Fibroblast of skin of abdomen (primary cell): ENCODE results near the gene MARK3. TPM values are rescaled to one million over a fixed set of nuclear protein-coding genes. Genes with fewer than 3 reads are reported as not detected.
"Not testable (repeated sequence)": the region's sequence is repeated elsewhere in the genome, so short reads cannot be mapped to it uniquely, and the experiment has no call there.

ENCODE experiments used
- DNase-seq: peaks from one replicate; pipeline ENCODE4 v3.0.0-alpha.2; 2013
- polyA plus RNA-seq, 2 experiments: library from polyadenylated mRNA; unstranded; fragments of 120-200 nt; gene quantifications; one replicate each; pipeline ENCODE4 v1.2.1, GENCODE V29; 2013; ENCODE audit not compliant: insufficient read length in 2 of 2

The MARK3 gene
- 78.2 TPM for polyA plus RNA-seq (2013, experiment 1 of 2; ENCODE audit: insufficient read length)
- polyA plus RNA-seq (2013, experiment 2 of 2; ENCODE audit: insufficient read length): 82.6 TPM

DNA sequence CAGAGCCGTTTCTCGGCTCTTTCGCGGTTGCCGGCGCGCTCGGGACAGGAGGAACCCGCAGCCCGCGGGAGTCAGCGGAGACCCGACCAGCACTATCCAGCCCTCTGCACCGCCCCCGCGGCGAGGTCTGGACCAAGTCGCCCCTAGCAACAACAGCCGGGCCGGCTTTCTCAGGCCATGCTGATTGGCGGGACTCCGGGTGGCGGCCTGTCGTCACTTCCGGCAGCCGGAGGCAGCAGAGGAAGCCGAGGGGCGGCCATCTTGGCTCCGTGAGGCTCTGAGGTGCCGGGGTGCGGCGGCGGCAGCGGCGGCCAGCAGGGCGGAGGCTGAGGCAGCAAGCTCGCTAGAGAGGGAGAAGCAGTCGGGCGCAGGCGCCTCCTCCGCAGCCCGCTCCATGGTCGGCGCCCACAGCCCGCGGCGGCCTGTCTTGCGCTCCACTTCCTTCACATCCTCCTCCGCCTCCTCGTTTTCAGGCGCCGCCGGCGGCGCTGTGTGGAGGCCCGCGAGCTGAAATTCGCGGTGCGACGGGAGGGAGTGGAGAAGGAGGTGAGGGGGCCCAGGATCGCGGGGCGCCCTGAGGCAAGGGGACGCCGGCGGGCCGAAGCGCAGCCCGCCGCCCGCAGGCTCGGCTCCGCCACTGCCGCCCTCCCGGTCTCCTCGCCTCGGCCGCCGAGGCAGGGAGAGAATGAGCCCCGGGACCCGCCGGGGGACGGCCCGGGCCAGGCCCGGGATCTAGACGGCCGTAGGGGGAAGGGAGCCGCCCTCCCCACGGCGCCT is at the start of gene MARK3:
MARK3 (plus strand) TSS at position 264 of the 777 bp plus-strand sequence. CDS start 615 bp downstream, outside the sequence.
- DNase-seq: peak; percentile 97

DNA sequence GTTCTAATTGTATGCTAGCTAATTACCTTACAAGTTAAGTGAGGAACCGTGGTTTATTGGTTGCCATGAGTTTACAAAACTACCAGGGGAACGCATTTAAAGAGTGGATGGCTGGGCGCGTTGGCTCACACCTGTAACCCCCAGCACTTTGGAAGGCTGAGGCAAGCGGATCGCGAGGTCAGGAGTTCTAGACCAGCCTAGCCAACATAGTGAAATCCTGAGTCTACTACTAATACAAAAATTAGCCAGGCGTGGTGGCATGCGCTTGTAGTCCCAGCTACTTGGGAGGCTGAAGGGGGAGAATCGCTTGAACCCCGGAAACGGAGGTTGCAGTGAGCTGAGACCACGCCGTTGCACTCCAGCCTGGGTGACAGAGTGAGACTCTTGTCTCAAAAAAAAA is 49.0 kb upstream of the MARK3 start:
- DNase-seq: no peak

DNA sequence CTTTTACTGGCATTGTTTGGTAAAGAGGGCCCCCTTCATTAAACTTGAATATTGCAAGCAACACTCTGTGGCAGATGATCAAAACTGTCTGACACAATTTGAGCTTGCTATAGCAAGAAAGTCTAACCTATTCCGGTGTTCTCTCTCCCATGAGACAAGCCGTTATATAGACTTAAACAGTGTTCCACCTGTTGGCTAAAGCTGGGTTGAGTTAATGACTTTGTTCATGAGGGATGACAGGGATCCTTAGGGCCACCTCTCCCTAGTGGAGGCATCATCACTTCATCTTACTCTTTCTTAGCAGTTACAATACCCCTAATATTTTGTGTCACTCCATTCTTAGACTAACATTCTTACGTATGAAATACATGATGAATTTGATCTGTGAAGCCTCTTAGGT is 47.4 kb upstream of the MARK3 start:
- no peak for DNase-seq

- DNase-seq: no peak
These were observed 45.7 kb upstream of the MARK3 start for GRCh38 chr14:103339561-103339960.

- no peak for DNase-seq
These were observed 44.6 kb upstream of the MARK3 start for GRCh38 chr14:103340480-103341212.

DNA sequence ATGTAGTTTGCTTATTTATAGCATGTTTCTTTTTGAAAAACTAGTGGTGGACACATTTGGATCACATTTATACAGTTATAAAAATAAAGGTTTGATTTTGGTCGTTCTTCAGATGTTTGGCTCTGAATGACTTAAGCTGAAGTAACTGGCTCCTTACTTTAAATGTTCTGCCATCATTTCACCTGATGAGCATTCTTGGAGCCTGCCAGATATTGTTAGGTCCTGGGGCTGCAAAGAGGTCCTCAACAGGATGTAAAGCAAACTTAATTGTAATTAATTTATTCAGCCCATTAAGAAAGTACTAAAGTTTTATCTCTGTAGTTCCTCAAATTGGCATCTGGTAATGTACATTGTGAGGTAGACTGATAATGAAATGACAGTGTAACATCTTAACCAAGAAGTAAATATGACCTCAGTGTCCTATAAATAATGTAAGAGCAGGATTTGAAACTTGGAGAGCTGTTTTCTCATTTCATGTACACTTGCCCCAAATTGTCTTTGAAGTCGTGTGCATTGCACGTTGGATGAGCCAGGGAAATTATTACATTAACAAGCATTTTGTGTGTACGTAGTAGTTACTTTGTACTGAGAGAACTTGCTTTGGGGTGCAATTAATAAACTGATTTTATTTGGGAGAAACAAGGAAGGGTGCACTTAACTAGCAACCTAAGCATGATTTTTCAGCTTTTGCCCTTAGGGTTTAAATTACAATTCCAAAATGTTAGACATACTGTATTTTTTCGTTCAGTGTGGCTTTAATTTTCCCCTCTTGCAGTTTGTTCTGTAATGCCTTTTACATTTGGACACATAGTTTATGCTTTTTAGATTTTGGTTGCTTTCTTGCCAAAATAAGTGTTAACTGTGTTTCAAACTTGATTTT is 43.7 kb upstream of the MARK3 start:
- no peak for DNase-seq

GRCh38 chr14:103343164-103343879 is 41.9 kb upstream of the MARK3 start:
- DNase-seq: no peak

DNA sequence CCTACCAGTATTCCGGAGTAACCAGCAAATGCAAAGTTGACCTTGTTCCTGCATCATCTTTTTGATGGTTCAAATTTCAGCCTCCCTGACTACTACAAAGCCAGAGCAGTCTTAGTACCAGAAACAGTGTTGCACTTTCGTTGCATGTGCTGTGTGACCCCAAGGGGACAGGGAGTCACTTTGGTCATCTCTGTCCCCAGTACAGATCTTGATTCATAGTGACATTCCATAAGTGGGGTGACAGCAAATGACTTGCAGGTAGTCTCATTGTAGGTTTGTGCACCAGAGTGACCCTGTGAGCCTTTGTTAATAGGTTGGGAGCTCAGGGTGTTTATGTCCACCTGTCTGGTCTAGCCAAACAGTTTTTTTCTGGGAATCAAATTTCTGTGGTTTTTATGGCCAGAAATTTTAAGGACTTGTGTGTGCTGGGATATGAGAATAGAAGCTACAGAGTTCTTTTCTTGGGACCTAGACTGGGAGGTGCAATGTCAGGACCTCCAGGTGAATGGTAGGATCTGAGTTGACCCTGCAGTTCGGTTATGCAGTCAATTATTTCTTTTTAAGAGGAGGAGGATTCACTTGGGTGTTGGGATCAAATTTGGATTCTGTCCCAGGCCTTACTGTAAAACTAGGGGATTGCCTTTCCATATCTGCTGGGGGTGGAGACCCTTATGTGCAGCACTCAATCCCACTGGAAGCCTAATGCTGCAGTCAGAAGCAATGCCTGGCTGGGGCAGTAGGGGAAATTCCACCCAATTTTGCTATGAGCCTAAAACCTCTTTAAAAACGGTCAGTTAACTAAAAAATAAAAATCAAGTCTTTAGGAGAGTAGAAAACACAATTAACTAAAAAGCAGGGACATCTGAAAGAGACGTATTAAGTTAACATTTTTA is 41.1 kb upstream of the MARK3 start:
- DNase-seq: no peak

DNA sequence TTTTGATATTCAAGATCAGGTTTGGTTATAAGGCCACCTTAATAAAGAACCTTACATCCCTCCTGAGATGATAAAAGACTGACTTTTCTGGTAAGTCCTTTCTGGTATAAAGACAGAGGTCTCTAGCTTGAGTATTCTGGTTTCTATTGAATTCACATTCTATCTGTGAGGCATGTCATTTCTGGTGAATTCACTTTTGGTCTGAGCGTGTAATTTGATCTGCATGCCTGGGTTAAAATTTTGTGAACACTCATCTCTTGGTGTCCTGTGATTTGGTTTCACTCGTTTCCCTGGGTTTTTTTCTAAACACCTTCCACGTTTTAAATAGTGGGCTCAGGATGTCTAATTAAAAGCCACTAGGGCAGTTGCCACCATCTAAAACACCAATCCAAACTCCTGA is 38.9 kb upstream of the MARK3 start:
- DNase-seq: peak; percentile 36

DNA sequence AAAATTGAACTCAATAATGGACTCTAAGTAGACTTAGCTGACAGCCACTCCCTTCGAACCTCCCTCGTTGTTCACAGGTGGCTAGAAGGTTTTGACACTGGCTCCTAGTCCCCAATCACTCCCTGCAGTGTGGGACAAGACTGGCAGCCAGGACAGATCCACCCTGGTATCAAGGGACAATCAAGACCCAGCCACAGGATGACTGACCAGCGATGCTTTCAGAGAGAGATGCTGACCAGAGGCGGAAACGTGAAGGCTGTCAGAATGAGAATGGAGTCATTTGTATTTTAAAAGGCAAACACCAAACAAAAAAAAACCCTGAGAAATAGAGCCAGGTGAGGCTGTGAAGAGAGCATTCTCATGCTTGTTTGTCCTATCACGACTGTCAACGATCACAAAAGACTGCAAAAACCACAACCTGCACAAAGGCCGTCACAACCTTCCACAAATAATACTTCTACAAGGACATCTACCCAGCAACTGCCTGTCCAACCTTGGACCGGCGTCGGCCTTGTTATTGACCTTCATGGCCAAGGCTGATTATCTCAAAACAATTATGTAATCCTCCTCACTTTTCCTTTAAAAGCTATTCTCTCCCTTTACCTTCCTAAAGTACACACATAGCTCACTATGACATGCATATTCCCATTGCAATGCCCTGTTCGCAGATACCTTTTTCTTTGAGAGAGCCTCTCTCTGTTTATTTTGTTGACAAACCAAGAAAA is 38.0 kb upstream of the MARK3 start:
- DNase-seq: no peak

DNA sequence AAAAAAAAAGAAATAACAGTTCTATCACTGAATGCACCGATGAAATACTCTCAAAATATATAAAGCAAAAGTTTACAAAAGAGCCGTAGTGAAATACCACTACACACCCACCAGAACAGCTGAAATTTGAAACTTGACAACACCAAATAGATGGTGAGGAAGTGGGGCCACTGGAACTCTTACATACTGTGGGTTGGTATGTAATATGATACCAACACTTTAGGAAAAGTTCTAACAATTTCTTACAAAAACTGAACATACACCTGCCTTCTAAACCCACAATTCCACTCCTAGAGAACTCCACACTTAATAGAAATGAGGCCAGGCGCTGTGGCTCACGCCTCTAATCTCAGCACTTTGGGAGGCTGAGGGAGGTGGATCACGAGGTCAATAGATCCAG is 37.1 kb upstream of the MARK3 start:
- no peak for DNase-seq

GRCh38 chr14:103349982-103350381 is 35.2 kb upstream of the MARK3 start:
- DNase-seq: no peak

DNA sequence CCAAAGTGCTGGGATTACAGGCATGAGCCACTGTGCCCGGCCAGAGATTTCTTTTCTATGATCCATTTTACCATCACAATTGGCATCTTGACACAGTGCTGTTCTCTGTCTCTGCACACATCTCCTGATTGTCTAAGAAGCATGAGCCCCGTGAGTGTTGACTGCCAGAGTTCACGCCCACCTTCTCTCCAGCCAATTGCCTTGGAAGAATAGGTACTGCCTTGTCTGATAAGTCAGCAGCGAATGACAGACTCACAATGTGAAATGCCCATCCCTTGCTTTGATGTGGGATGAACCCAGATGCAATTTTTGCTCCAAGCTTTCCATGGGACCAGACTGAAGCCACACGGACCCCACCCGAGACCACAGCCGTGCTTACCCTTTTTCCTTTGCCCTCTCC is 31.9 kb upstream of the MARK3 start:
- DNase-seq: no peak

- DNase-seq: no peak
These were observed 31.1 kb upstream of the MARK3 start for GRCh38 chr14:103354141-103354540.

- no peak for DNase-seq
These were observed 29.1 kb upstream of the MARK3 start for GRCh38 chr14:103356024-103356682.

DNA sequence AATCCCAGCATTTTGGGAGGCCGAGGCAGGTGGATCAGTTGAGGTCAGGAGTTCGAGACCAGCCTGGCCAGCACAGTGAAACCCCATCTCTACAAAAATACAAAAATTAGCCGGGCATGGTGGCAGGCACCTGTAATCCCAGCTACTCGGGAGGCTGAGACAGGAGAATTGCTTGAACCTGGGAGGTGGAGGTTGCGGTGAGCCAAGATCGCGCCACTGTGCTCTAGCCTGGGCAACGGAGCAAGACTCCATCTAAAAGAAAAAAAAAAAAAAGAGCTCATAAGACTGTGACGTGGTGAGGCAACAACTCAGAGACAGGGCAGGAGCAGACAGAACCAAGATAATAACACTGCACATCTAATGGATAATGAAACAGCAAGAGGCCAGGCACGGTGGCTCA is 27.7 kb upstream of the MARK3 start:
- not testable (repeated sequence) for DNase-seq

DNA sequence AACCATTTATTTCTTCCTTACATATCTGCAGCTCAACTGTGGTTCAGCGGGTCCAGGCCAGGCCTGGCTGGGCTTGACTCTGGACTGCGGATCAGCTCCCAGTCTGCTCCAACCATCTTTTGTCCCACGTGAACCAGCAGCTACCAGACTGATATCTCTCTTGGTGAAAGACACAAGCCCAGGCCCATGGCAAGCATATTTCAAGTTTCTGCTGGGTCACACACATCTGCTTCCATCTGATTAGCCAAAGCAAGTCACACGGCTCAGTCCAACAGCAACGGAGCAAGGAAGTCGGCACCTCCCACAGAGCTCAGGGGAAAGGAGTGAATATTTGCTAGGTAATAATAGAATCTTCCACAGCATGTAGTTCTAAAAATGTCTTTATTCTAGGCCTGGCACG is 24.7 kb upstream of the MARK3 start:
- no peak for DNase-seq

- DNase-seq: peak; percentile 94
These were observed 23.3 kb upstream of the MARK3 start for GRCh38 chr14:103361867-103362266.

DNA sequence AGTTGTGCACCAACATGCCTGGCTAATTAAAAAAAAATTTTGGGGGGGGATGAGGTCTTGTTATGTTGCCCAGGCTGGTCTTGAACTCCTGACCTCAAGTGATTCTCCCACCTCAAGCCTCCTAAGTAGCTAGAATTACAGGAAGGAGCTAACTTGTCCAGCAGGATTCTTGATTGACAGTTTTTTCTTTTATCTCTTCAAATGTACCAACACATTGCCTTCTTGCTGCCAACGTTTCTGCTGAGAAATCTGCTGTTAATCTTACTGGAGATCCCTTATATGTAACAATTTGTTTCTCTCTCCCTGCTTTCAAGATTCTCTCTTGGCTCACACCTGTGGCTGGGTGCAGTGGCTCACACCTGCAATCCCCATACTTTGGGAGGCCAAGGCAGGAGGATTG is 22.4 kb upstream of the MARK3 start:
- no peak for DNase-seq

DNA sequence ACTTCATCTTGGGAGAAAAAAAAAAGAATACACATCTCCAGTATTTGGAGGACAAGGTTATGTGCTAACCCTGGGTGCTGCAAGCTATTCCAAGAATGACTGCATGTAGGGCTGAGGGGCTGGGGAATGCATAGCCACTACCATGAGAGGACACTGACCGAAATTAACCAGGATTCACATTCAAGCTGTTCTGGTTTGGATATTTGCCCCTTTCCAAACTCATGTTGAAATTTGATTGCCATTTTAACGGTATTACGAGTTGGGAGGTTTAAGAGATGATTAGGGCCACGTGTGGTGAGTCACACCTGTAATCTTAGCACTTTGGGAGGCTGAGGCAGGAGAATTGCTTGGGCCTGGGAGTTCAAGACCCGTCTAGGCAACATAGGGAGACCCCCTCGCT is 18.5 kb upstream of the MARK3 start:
- no peak for DNase-seq
